ENCODE data around the gene MOB4. TPM values are rescaled to one million over a fixed set of nuclear protein-coding genes. Genes with fewer than 3 reads are reported as not detected.

MOB4 gene
- 33.9 TPM for total RNA-seq (2013)
- 10 to 100 TPM; 14.8 to 32.4 (median 30.4) TPM for polyA plus RNA-seq
- 8.2 and 16.0 TPM in 2 replicates for polyA minus RNA-seq
- 8.6 to 23.3 (median 16.1) reads per million in 11 experiments for total RNA-seq

DNA sequence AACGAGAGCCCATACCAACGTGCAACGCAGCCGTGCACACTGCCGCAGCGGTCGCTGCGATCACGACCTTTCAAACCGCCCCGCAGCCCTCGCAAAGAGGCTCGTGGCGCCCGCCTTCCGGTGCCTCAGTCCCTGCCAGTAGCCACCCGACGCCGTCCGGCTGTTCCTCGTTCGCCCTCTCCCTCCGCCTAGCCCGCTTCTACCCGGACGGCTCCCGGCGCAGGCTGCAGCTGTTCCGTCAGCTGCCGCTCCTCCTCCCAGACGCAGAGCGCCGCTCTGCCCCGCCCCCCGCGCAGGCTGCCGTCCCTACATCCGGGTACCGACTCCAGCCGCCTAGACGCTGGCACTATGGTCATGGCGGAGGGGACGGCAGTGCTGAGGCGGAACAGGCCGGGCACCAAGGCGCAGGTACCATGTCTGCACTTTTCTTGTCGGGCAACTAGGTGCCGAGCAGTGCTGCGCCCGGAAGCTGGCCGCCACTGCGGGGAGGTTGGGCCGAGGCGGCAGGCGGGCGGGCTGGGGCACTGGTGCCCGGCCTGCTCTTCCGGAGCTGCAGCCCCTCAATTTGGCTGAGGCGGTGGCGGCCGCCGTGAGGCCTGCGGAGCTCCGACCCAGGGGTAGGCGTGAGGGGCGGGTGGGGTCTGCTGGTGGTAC is at the start of gene MOB4:
Gene MOB4, plus strand, starts transcription at position 328 of the 654 bp plus-strand sequence. Its CDS starts 21 bp downstream, at position 349.
- H3K9ac ChIP-seq (ENCODE audit: insufficient read depth, low read length, poor library complexity, severe bottlenecking), result peak within 1 kb of the TSS; percentile 92
- DNase-seq, result peak; percentile 95 to 97 (median 95)
- Mint-ChIP-seq H3K4me1 (peaks cover 22% of the 10 kb centered on the region), H3K27me3 (ENCODE audit: low read depth in 3 of 3) (no peaks in the 10 kb centered on the region), H3K4me3 (peak within 1 kb of the TSS; percentile 88 to 96), H3K36me3 (peaks cover 7 to 19% of the 10 kb centered on the region in 2 donors), H3K9me3 (peaks cover under 1 to 6% (median 2%) of the 10 kb centered on the region in 7 donors), H3K27ac (peak within 1 kb of the TSS; percentile 92 to 98 (median 96))
- peaks cover 0 to 12% of the 10 kb centered on the region in 2 donors for H3K36me3 ChIP-seq (replicated peaks in 1 of 2; ENCODE audit: control insufficient read depth in 1 of 2, insufficient read depth in 2 of 2, low read length in 2 of 2)
- no peaks in the 10 kb centered on the region for H3K9me3 ChIP-seq (replicated peaks in 1 of 2; ENCODE audit: control insufficient read depth in 1 of 2, insufficient read depth in 1 of 2, low read length in 2 of 2)
- peak within 1 kb of the TSS; percentile 91 for H3K4me2 ChIP-seq (replicated peaks; ENCODE audit: extremely low read depth, low read length, poor library complexity, severe bottlenecking)
- H3K79me2 ChIP-seq (ENCODE audit: insufficient read depth, low read length), result peaks cover 51% of the 10 kb centered on the region
- TF ChIP-seq, protein P1, sequence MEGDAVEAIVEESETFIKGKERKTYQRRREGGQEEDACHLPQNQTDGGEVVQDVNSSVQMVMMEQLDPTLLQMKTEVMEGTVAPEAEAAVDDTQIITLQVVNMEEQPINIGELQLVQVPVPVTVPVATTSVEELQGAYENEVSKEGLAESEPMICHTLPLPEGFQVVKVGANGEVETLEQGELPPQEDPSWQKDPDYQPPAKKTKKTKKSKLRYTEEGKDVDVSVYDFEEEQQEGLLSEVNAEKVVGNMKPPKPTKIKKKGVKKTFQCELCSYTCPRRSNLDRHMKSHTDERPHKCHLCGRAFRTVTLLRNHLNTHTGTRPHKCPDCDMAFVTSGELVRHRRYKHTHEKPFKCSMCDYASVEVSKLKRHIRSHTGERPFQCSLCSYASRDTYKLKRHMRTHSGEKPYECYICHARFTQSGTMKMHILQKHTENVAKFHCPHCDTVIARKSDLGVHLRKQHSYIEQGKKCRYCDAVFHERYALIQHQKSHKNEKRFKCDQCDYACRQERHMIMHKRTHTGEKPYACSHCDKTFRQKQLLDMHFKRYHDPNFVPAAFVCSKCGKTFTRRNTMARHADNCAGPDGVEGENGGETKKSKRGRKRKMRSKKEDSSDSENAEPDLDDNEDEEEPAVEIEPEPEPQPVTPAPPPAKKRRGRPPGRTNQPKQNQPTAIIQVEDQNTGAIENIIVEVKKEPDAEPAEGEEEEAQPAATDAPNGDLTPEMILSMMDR (IDR thresholded peaks at IDR 0.05), result no peak
- no peaks in the 10 kb centered on the region for H3K27me3 ChIP-seq (ENCODE audit: control insufficient read depth in 2 of 2, insufficient read depth in 2 of 2, low read length in 2 of 2)
- peaks cover 36% of the 10 kb centered on the region for H4K20me1 ChIP-seq (ENCODE audit: insufficient read depth, low read length)
- H2AFZ ChIP-seq (ENCODE audit: insufficient read depth, low read depth, low read length, poor library complexity, severe bottlenecking), result peak within 1 kb of the TSS; percentile 94
- intact Hi-C loops (cut with micrococcal nuclease), result loop anchor here in 1 of 2 donors (2.0 to 10.0 kb wide), 3 partner anchors 15 to 189 kb away; partner anchors contain the start of genes HSPE1 and MARS2
- under 1% methylated on average over 66 of the region's 66 CpGs for WGBS (ENCODE audit: insufficient coverage)
- H3K4me3 ChIP-seq (replicated peaks in 1 of 3; ENCODE audit: low read depth in 2 of 3, low read length in 3 of 3), result peak within 1 kb of the TSS; percentile 78 to 88 (median 87)
- peak within 1 kb of the TSS; percentile 94 to 95 for H3K27ac ChIP-seq (ENCODE audit: low read depth in 1 of 2, low read length in 2 of 2)
- H3K4me1 ChIP-seq (ENCODE audit: control insufficient read depth in 1 of 2, insufficient read depth in 2 of 2, low read length in 2 of 2), result peaks cover 15 to 27% of the 10 kb centered on the region in 2 donors

DNA sequence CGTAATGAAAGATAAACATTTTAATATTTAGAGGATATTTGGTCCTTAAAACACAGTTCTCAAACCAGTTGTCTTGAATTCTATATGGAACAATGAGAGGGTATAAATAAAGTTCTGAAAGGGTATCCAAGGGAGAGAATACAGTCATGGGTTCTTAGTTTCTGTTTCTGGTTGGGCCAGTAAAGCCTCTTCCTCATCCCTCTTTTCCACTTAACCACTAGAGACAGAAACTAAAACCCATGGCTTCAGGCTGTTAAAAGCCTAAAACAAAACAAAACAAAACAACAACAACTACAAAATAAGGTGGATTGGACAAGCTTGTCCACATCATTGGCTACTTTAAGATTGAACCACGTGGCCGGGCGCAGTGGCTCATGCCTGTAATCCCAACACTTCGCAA is 43.7 kb upstream of the MOB4 start:
- H3K79me2 ChIP-seq (ENCODE audit: insufficient read depth, low read length), result peaks cover 19% of the 10 kb centered on the region
- no peak for DNase-seq
- intact Hi-C loops (cut with micrococcal nuclease), result no loop called here
- peaks cover 80 to 95% of the 10 kb centered on the region in 2 donors for H3K36me3 ChIP-seq (replicated peaks in 1 of 2; ENCODE audit: control insufficient read depth in 1 of 2, insufficient read depth in 2 of 2, low read length in 2 of 2)
- H3K27ac ChIP-seq (ENCODE audit: low read depth in 1 of 2, low read length in 2 of 2), result no peak overlapping the region
- H3K27ac Mint-ChIP-seq, result peak overlapping the region in 2 of 7 donors; percentile 18 to 47
- peaks cover 6 to 7% of the 10 kb centered on the region in 2 donors for H3K4me1 ChIP-seq (ENCODE audit: control insufficient read depth in 1 of 2, insufficient read depth in 2 of 2, low read length in 2 of 2)
- no peak overlapping the region for H3K4me3 ChIP-seq (replicated peaks in 1 of 3; ENCODE audit: low read depth in 2 of 3, low read length in 3 of 3)
- H3K4me2 ChIP-seq (replicated peaks; ENCODE audit: extremely low read depth, low read length, poor library complexity, severe bottlenecking), result no peak overlapping the region
- H3K27me3 ChIP-seq (ENCODE audit: control insufficient read depth in 2 of 2, insufficient read depth in 2 of 2, low read length in 2 of 2), result no peaks in the 10 kb centered on the region
- TF ChIP-seq, protein P1 (IDR thresholded peaks at IDR 0.05), result no peak
- H3K9me3 ChIP-seq (replicated peaks in 1 of 2; ENCODE audit: control insufficient read depth in 1 of 2, insufficient read depth in 1 of 2, low read length in 2 of 2), result no peaks in the 10 kb centered on the region
- peaks cover 56% of the 10 kb centered on the region for H4K20me1 ChIP-seq (ENCODE audit: insufficient read depth, low read length)
- peaks cover 65 to 83% of the 10 kb centered on the region in 2 donors for H3K36me3 Mint-ChIP-seq
- H3K4me1 Mint-ChIP-seq, result peaks cover 8% of the 10 kb centered on the region
- H3K9ac ChIP-seq (ENCODE audit: insufficient read depth, low read length, poor library complexity, severe bottlenecking), result no peak overlapping the region
- no peak overlapping the region for H2AFZ ChIP-seq (ENCODE audit: insufficient read depth, low read depth, low read length, poor library complexity, severe bottlenecking)
- WGBS (ENCODE audit: insufficient coverage), result 100% methylated on average over 4 of the region's 5 CpGs
- peaks cover 0 to 2% (median 0%) of the 10 kb centered on the region in 7 donors for H3K9me3 Mint-ChIP-seq
- H3K27me3 Mint-ChIP-seq (ENCODE audit: low read depth in 3 of 3), result no peaks in the 10 kb centered on the region
- no peak overlapping the region for H3K4me3 Mint-ChIP-seq
